ENCODE measurements around the gene BLOC1S1.

GRCh38 chr12:55684761-55685370 is 31.0 kb upstream of the BLOC1S1 start:
- TF ChIP-seq POLR2AphosphoS5 (IDR thresholded peaks at IDR 0.05), result no peak
- TF ChIP-seq CTCF (IDR thresholded peaks at IDR 0.05), result no peak

Data from transverse colon (tissue), 4 donors.